Measurements from ENCODE around the gene RPTOR. TPM values are rescaled to one million over a fixed set of nuclear protein-coding genes. Genes with fewer than 3 reads are reported as not detected.

The RPTOR gene
- total RNA-seq, 3 donors from 2014 or later: 21.4 to 27.5 (median 23.6) TPM

DNA sequence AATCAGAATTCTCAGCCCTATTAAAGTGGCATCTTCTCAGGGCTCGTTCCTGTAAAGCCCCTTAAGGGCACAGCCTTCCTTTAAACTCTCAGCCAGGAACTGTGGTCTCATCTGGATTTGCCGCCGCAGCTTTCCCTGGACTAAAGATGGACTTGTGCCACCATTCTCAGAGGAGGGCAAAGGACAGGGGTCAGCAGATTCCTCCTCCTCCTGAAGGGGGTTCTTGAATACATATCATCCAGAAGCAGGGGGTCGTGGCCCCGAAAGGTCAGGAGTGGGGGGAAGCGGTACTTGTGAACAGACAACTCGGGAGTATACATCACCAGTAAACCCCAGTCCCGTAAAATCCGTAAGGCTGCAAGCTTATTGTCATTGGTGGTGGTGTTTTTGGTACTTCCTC is 174.8 kb downstream of the RPTOR start:
- H3K4me1 ChIP-seq: no peaks in the 10 kb centered on the region
- intact Hi-C loops (cut with DNase I; ENCODE audit: low total_unique reads): no loop called here

DNA sequence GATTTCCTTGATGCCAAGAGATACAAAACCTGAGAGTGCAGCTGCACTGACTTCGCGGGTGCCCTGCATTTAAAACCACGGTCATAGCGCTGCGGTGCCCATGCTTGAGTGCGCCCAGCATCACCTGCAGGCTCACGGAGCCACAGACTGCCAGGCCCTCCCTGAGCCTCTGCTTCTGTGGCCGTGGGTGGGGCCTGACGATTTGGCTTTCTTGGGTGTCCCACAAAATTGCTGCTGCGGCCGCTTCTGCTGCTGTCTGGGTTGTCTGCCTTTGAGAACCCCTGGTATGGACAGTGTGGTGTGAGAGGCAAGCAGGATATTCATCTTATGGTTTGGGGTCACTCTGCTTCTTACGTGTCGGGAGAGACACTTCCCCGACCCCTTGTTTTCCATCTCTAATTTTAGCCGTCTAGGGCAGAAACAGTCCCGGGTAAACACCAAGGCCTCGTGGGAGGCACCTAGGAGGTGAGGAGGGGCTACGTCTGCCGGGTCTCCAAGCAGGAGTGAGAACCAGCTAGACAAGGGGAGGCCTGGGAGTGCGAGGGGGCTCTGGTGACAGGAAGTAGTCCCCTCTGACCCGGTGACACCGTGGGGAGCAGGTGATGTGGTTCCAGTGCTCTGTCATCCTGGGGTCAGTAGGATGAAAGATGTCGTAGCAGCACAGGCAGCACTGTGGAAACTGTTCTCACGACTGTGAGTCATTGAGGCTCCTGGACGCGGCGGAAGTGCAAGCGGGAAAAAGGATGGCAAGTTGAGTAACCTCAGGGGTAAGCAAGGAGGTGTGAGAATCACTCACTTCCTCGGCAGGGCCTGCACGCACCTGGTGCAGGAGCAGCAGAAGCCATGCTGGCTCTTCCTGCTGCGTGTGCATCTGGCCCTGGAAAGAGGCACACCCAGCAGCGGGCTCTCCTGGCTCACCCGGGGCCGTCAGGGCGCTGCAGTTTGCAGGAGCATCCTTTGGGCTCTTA is 176.3 kb downstream of the RPTOR start:
- DNase-seq (ENCODE audit: low spot score in 2 of 2): no peak
- H3K36me3 ChIP-seq: no peaks in the 10 kb centered on the region
- no peaks in the 10 kb centered on the region for H3K27me3 ChIP-seq
- H3K9me3 ChIP-seq: no peaks in the 10 kb centered on the region
- intact Hi-C loops (cut with DNase I; ENCODE audit: low total_unique reads): no loop called here
- no peak overlapping the region for H3K4me3 ChIP-seq
- H3K4me1 ChIP-seq: no peaks in the 10 kb centered on the region
- TF ChIP-seq POLR2A (IDR thresholded peaks at IDR 0.05): no peak
- no peak for TF ChIP-seq POLR2AphosphoS5 (IDR thresholded peaks at IDR 0.05)
- TF ChIP-seq CTCF (IDR thresholded peaks at IDR 0.05): no peak
- H3K27ac ChIP-seq: no peak overlapping the region

More for the DNA sequence above, 174.8 kb downstream of the RPTOR start:
- no peak for DNase-seq (ENCODE audit: low spot score in 2 of 2)
- Histone ChIP-seq H3K27ac (no peak overlapping the region), H3K4me3 (no peak overlapping the region), H3K9me3 (no peaks in the 10 kb centered on the region), H3K36me3 (no peaks in the 10 kb centered on the region), H3K27me3 (no peaks in the 10 kb centered on the region)
- TF ChIP-seq POLR2A (IDR thresholded peaks at IDR 0.05): no peak
- TF ChIP-seq CTCF (IDR thresholded peaks at IDR 0.05): no peak
- no peak for TF ChIP-seq POLR2AphosphoS5 (IDR thresholded peaks at IDR 0.05)

GRCh38 chr17:80722661-80723060 is 178.0 kb downstream of the RPTOR start:
- Histone ChIP-seq H3K4me1 (no peaks in the 10 kb centered on the region), H3K9me3 (no peaks in the 10 kb centered on the region), H3K27me3 (no peaks in the 10 kb centered on the region), H3K27ac (no peak overlapping the region), H3K36me3 (no peaks in the 10 kb centered on the region), H3K4me3 (no peak overlapping the region)
- intact Hi-C loops (cut with DNase I; ENCODE audit: low total_unique reads): no loop called here
- no peak for DNase-seq (ENCODE audit: low spot score in 2 of 2)
- TF ChIP-seq POLR2AphosphoS5 (IDR thresholded peaks at IDR 0.05) (no peak), CTCF (IDR thresholded peaks at IDR 0.05) (no peak), POLR2A (IDR thresholded peaks at IDR 0.05) (no peak)

DNA sequence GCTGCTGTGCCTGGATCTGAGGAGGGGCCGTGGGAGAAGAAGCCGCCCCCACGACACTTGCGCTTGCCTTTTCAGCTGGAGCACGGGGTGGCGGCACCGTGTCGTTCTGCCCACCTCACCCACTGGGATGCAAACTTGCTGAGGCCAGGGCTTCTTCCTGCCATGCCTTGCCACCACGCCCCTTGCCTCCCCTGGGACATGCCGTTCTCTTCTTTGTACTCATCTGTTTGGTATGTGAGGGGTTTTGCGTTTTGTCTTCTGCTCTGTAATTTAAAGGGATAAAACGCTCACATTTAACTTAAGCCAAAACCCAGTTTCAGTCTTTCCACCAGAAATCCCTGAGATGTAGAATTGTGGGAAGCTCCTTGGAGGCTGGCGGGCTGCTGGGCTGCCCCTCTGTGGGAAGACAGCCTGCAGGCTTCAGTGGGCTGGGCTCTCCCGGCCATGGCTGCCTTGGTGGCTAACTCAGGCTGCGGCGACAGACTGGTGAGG is 180.2 kb downstream of the RPTOR start:
- Histone ChIP-seq H3K27ac (no peak overlapping the region), H3K4me3 (no peak overlapping the region), H3K4me1 (no peaks in the 10 kb centered on the region), H3K9me3 (no peaks in the 10 kb centered on the region), H3K27me3 (no peaks in the 10 kb centered on the region), H3K36me3 (no peaks in the 10 kb centered on the region)
- TF ChIP-seq POLR2A (IDR thresholded peaks at IDR 0.05) (no peak), CTCF (IDR thresholded peaks at IDR 0.05) (no peak), POLR2AphosphoS5 (IDR thresholded peaks at IDR 0.05) (no peak)
- intact Hi-C loops (cut with DNase I; ENCODE audit: low total_unique reads): no loop called here
- DNase-seq (ENCODE audit: low spot score in 2 of 2): no peak

DNA sequence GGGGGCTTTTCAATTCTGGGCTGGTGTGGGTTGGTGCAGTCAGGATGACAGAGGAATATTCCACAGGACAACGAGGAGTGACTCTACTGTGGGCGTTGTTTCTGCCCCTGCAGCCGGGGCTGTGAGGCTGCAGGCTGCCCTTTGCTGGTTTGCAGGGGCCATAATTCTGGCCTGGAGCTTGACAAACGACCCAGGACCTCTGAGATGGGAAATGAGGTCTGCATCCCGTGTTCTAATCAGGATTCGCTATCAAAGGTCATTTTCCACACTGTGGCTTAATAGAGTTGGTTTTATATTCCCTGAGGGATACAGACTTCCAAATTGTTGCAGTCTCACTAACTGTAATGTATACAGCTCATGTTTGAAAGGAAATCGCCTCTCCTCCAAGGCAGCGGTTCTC is 180.9 kb downstream of the RPTOR start:
- intact Hi-C loops (cut with DNase I; ENCODE audit: low total_unique reads): no loop called here

More for the DNA sequence above, 180.9 kb downstream of the RPTOR start:
- no peaks in the 10 kb centered on the region for H3K27me3 ChIP-seq
- no peaks in the 10 kb centered on the region for H3K36me3 ChIP-seq
- no peaks in the 10 kb centered on the region for H3K4me1 ChIP-seq
- H3K9me3 ChIP-seq: no peaks in the 10 kb centered on the region
- TF ChIP-seq POLR2AphosphoS5 (IDR thresholded peaks at IDR 0.05): no peak
- no peak for TF ChIP-seq CTCF (IDR thresholded peaks at IDR 0.05)
- no peak for TF ChIP-seq POLR2A (IDR thresholded peaks at IDR 0.05)
- no peak for DNase-seq (ENCODE audit: low spot score in 2 of 2)
- H3K4me3 ChIP-seq: no peak overlapping the region
- H3K27ac ChIP-seq: no peak overlapping the region
